Measurements from ENCODE around the gene GRAMD1A. TPM values are rescaled to one million over a fixed set of nuclear protein-coding genes. Genes with fewer than 3 reads are reported as not detected.
"Not testable (repeated sequence)": the region's sequence is repeated elsewhere in the genome, so short reads cannot be mapped to it uniquely, and the experiment has no call there.

Gene GRAMD1A
- total RNA-seq, 6 experiments from 2014 or later: 10.4 to 34.8 (median 15.4) TPM

DNA sequence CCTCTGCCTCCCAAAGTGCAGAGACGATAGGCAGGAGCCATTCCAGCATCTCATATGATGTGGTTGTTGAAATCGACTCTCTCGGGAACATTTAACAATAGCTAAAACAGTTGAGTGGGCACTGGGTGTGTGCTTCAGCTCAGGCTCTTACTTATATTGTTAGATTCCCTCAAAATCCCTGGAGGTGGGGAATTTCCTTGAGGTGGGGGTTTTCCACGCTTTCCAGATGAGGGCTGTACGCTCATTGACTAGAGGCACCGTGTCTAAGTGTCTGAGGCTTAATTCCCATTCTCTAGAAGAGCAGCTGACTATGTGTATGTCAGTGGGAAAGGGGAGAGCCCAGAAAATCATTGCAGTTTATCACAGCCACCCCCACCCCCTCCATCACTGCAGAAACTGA is 10.8 kb upstream of the GRAMD1A start:
- Histone ChIP-seq H3K4me1 (peaks cover 0 to 12% (median 5%) of the 10 kb centered on the region in 4 donors), H3K4me3 (no peak overlapping the region), H3K9me3 (no peaks in the 10 kb centered on the region), H3K27me3 (no peaks in the 10 kb centered on the region), H3K27ac (no peak overlapping the region), H3K36me3 (no peaks in the 10 kb centered on the region)
- WGBS (ENCODE audit: insufficient coverage, low coverage, low lambda C conversion rate, missing lambda C conversion rate): 93% methylated on average over 4 of the region's 6 CpGs
- no peak for DNase-seq
- intact Hi-C loops (cut with DNase I): no loop called here
- TF ChIP-seq, protein P1, sequence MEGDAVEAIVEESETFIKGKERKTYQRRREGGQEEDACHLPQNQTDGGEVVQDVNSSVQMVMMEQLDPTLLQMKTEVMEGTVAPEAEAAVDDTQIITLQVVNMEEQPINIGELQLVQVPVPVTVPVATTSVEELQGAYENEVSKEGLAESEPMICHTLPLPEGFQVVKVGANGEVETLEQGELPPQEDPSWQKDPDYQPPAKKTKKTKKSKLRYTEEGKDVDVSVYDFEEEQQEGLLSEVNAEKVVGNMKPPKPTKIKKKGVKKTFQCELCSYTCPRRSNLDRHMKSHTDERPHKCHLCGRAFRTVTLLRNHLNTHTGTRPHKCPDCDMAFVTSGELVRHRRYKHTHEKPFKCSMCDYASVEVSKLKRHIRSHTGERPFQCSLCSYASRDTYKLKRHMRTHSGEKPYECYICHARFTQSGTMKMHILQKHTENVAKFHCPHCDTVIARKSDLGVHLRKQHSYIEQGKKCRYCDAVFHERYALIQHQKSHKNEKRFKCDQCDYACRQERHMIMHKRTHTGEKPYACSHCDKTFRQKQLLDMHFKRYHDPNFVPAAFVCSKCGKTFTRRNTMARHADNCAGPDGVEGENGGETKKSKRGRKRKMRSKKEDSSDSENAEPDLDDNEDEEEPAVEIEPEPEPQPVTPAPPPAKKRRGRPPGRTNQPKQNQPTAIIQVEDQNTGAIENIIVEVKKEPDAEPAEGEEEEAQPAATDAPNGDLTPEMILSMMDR (IDR thresholded peaks at IDR 0.05): no peak
- no peak for TF ChIP-seq POLR2A (IDR thresholded peaks at IDR 0.05)
- ATAC-seq: no peak

- Histone ChIP-seq H3K36me3 (no peaks in the 10 kb centered on the region), H3K9me3 (no peaks in the 10 kb centered on the region), H3K4me3 (no peak overlapping the region), H3K4me1 (peaks cover 0 to 18% (median 12%) of the 10 kb centered on the region in 4 donors), H3K27me3 (no peaks in the 10 kb centered on the region), H3K27ac (no peak overlapping the region)
- TF ChIP-seq, protein P1 (IDR thresholded peaks at IDR 0.05): no peak
- TF ChIP-seq POLR2A (IDR thresholded peaks at IDR 0.05): no peak
- intact Hi-C loops (cut with DNase I): no loop called here
- WGBS (ENCODE audit: insufficient coverage, low coverage, low lambda C conversion rate, missing lambda C conversion rate): 66% methylated on average over 12 of the region's 13 CpGs
- DNase-seq: peak in 1 of 3 donors; percentile 7
- no peak for ATAC-seq
These were observed 9.4 kb upstream of the GRAMD1A start for GRCh38 chr19:34990578-34991192.

GRCh38 chr19:34991542-34992333 is 8.4 kb upstream of the GRAMD1A start:
- DNase-seq: peak in 1 of 3 donors; percentile 8
- no peaks in the 10 kb centered on the region for H3K9me3 ChIP-seq
- intact Hi-C loops (cut with DNase I): no loop called here
- H3K27me3 ChIP-seq: no peaks in the 10 kb centered on the region
- TF ChIP-seq POLR2A (IDR thresholded peaks at IDR 0.05): no peak
- TF ChIP-seq, protein P1 (IDR thresholded peaks at IDR 0.05): no peak
- ATAC-seq: no peak
- no peaks in the 10 kb centered on the region for H3K36me3 ChIP-seq
- H3K4me1 ChIP-seq: peaks cover 0 to 17% (median 10%) of the 10 kb centered on the region in 4 donors
- no peak overlapping the region for H3K27ac ChIP-seq
- H3K4me3 ChIP-seq: no peak overlapping the region
- WGBS (ENCODE audit: insufficient coverage, low coverage, low lambda C conversion rate, missing lambda C conversion rate): 82% methylated on average over 7 of the region's 8 CpGs

DNA sequence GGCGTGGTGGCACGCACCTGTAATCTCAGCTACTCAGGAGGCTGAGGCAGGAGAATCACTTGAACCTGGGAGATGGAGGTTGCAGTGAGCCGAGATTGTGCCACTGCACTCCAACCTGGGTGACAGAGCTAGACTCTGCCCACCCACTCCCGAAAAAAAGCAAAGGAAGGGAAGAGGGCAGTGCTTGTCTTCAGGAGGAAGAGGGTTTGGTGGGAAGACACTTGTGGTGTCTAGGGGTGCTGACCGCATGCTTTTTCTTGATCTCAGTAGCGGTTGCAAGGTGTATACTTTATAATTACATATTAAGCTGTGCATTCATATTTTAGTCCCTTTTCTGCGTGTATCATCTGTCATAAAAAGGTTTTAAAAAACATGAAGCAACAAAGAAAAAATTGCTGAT is 7.5 kb upstream of the GRAMD1A start:
- peaks cover 0 to 19% (median 10%) of the 10 kb centered on the region in 4 donors for H3K4me1 ChIP-seq
- 94% methylated on average over 3 of the region's 7 CpGs for WGBS (ENCODE audit: insufficient coverage, low coverage, low lambda C conversion rate, missing lambda C conversion rate)
- DNase-seq; H3K27ac ChIP-seq; H3K4me3 ChIP-seq; H3K27me3 ChIP-seq; H3K9me3 ChIP-seq; H3K36me3 ChIP-seq; ATAC-seq; intact Hi-C loops (cut with DNase I): not testable (repeated sequence)

DNA sequence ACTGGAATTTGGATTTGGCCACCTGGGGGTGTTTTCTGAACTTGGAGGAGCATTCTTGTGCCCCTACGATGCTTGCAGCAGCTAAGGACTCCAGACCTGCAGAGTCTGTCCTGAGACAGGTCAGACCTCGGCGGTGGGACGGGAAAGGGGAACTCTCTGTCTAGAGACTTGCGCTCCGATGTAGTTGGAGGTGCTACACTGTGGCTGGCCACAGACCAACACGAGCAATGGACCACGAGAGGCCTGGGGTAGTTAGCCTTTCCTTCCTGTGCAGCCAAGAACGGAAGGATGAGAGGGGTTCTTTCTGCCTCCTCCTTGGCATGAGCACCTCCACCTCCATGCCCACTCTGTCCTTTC is 5.9 kb upstream of the GRAMD1A start:
- no peak overlapping the region for H3K4me3 ChIP-seq
- H3K27ac ChIP-seq: peak overlapping the region in 2 of 3 donors; percentile 32 to 83
- no peak for TF ChIP-seq POLR2A (IDR thresholded peaks at IDR 0.05)
- TF ChIP-seq, protein P1 (IDR thresholded peaks at IDR 0.05): no peak
- no peaks in the 10 kb centered on the region for H3K36me3 ChIP-seq
- WGBS (ENCODE audit: insufficient coverage, low coverage, low lambda C conversion rate, missing lambda C conversion rate): no CpG with 5 or more reads among the region's 9 CpGs
- H3K4me1 ChIP-seq: peaks cover 0 to 32% (median 10%) of the 10 kb centered on the region in 4 donors
- H3K9me3 ChIP-seq: no peaks in the 10 kb centered on the region
- no peaks in the 10 kb centered on the region for H3K27me3 ChIP-seq
- intact Hi-C loops (cut with DNase I): no loop called here
- ATAC-seq: no peak
- DNase-seq: peak in 1 of 3 donors; percentile 58

All from right lobe of liver (tissue), 6 donors.